ENCODE data around the gene PDGFRB. TPM values are rescaled to one million over a fixed set of nuclear protein-coding genes. Genes with fewer than 3 reads are reported as not detected.

Gene PDGFRB
- polyA plus RNA-seq, 2 of the 4 experiments (the other 2 are of a cell fraction), result 0.22 TPM

DNA sequence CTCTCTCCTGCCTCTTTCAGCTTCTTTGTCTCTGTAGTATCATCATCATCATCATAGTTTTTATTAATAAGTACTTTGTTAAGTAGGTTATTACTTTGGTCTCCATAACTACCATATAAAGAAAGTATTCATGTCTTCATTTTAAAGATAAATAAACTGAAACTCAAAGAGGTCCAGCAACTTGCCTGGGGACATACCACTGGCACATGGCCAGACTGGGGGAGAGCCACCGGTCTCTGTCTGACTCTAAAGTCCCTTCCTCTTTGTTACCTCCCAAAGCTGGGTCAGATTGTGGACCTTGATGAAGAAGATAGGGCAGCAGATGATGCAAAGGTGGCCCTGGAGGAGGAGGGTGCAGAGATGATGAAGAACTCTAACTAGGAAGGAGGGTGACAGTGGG is 19.4 kb upstream of the PDGFRB start:
- H3K27ac ChIP-seq, result no peak overlapping the region
- 83% methylated on average over 1 of the region's 1 CpG for whole genome bisulfite sequencing (ENCODE audit: missing lambda C conversion rate)
- H3K9me3 ChIP-seq, result no peaks in the 10 kb centered on the region
- DNase-seq (ENCODE audit: low read depth in 1 of 2, low spot score in 1 of 2), result no peak
- no peak for ATAC-seq
- H3K4me2 ChIP-seq, result no peak overlapping the region
- POLR2A ChIA-PET, result no interaction called here
- FAIRE-seq, result no peak
- no peak for TF ChIP-seq ZSCAN20 (CRISPR knock-in tag; IDR thresholded peaks at IDR 0.05)
- no peak for TF ChIP-seq CBX8 (IDR thresholded peaks at IDR 0.05)
- TF ChIP-seq SMC3 (IDR thresholded peaks at IDR 0.05), result no peak
- TF ChIP-seq ZNF302 (CRISPR knock-in tag; IDR thresholded peaks at IDR 0.05), result no peak
- TF ChIP-seq MAZ (IDR thresholded peaks at IDR 0.05; ENCODE audit: borderline replicate concordance, low read depth, low read length), result no peak
- no peak for TF ChIP-seq FOSB (CRISPR knock-in tag; IDR thresholded peaks at IDR 0.05)
- TF ChIP-seq RFX5 (IDR thresholded peaks at IDR 0.05), result no peak
- no peak for TF ChIP-seq CBX2 (IDR thresholded peaks at IDR 0.05; ENCODE audit: borderline replicate concordance, low read depth)
- no peak for TF ChIP-seq NPAS2 (CRISPR knock-in tag; IDR thresholded peaks at IDR 0.05; ENCODE audit: borderline replicate concordance)
- TF ChIP-seq HOXB13 (CRISPR knock-in tag; IDR thresholded peaks at IDR 0.05; ENCODE audit: low read depth), result no peak
- TF ChIP-seq RCOR1 (IDR thresholded peaks at IDR 0.05; ENCODE audit: low read depth, low read length), result no peak
- no peak for TF ChIP-seq EP300 (IDR thresholded peaks at IDR 0.05)
- no peak for TF ChIP-seq FOSL2 (IDR thresholded peaks at IDR 0.05)
- no peak for TF ChIP-seq FOSL2 (CRISPR knock-in tag; IDR thresholded peaks at IDR 0.05)
- no peak for TF ChIP-seq JUN (IDR thresholded peaks at IDR 0.05)
- TF ChIP-seq, protein P1, sequence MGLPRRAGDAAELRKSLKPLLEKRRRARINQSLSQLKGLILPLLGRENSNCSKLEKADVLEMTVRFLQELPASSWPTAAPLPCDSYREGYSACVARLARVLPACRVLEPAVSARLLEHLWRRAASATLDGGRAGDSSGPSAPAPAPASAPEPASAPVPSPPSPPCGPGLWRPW (IDR thresholded peaks at IDR 0.05), result no peak
- CTCF ChIA-PET, result interaction anchor here (0.8 to 5.8 kb wide), 15 partner anchors 11 to 341 kb away, joined by 3 to 27 read pairs (median 6); partner anchors contain the start of genes ARSI and SLC6A7
- no peaks in the 10 kb centered on the region for H3K4me1 ChIP-seq
- H3K4me3 ChIP-seq, result no peak overlapping the region

DNA sequence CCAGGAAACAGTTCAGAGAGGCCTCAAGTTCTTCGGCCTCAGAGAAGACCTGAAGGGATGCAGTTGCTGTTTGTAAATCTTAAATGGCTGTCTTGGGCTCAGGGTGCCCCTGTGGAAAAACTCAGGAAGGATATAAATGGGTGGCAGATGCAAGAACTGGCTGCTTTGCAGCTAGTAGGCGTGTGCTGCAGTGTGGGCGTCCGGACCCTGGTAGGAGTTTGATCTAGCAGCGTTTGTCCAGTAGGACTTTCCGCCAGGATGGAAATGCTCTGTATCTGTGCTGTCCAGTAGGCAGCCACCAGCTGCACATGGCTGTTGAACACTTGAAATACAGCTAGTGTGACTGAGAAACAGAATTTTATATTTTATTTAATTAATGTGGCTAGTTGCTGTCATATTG is 18.6 kb upstream of the PDGFRB start:
- DNase-seq (ENCODE audit: low read depth in 1 of 2, low spot score in 1 of 2) (no peak), ATAC-seq (no peak), FAIRE-seq (no peak)
- Histone ChIP-seq H3K4me1 (no peaks in the 10 kb centered on the region), H3K4me2 (no peak overlapping the region), H3K9me3 (no peaks in the 10 kb centered on the region), H3K4me3 (no peak overlapping the region), H3K27ac (no peak overlapping the region)
- no peak for TF ChIP-seq ESRRA (IDR thresholded peaks at IDR 0.05; ENCODE audit: borderline replicate concordance, low read length)
- TF ChIP-seq, protein P2, sequence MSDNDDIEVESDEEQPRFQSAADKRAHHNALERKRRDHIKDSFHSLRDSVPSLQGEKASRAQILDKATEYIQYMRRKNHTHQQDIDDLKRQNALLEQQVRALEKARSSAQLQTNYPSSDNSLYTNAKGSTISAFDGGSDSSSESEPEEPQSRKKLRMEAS (IDR thresholded peaks at IDR 0.05), result no peak
- no peak for TF ChIP-seq SREBF2 (IDR thresholded peaks at IDR 0.05)
- TF ChIP-seq HOXB13 (CRISPR knock-in tag; IDR thresholded peaks at IDR 0.05; ENCODE audit: low read depth), result no peak
- no peak for TF ChIP-seq PHF8 (IDR thresholded peaks at IDR 0.05; ENCODE audit: borderline replicate concordance, low read depth)
- TF ChIP-seq POLR2A (IDR thresholded peaks at IDR 0.05; ENCODE audit: low read length), result no peak
- no peak for TF ChIP-seq FOSL2 (IDR thresholded peaks at IDR 0.05)
- TF ChIP-seq FOSL2 (CRISPR knock-in tag; IDR thresholded peaks at IDR 0.05), result no peak
- no peak for TF ChIP-seq GATA3 (IDR thresholded peaks at IDR 0.05; ENCODE audit: borderline replicate concordance)
- TF ChIP-seq CHD2 (IDR thresholded peaks at IDR 0.05; ENCODE audit: low read length, partially characterized antibody), result no peak
- no peak for TF ChIP-seq TP53 (CRISPR knock-in tag; IDR thresholded peaks at IDR 0.05)
- no peak for TF ChIP-seq EP300 (IDR thresholded peaks at IDR 0.05)
- TF ChIP-seq TFCP2L1 (CRISPR knock-in tag; IDR thresholded peaks at IDR 0.05), result no peak
- TF ChIP-seq RARB (CRISPR knock-in tag; IDR thresholded peaks at IDR 0.05), result no peak
- TF ChIP-seq ZFP36 (IDR thresholded peaks at IDR 0.05; ENCODE audit: borderline replicate concordance, partially characterized antibody), result no peak
- TF ChIP-seq HDAC2 (IDR thresholded peaks at IDR 0.05), result no peak
- no peak for TF ChIP-seq RCOR1 (IDR thresholded peaks at IDR 0.05; ENCODE audit: low read depth, low read length)
- CTCF ChIA-PET, result interaction anchor here (0.6 to 5.8 kb wide), 10 partner anchors 12 to 745 kb away, joined by 3 to 27 read pairs (median 6); partner anchors contain the start of gene ARSI
- 87% methylated on average over 6 of the region's 6 CpGs for WGBS (ENCODE audit: missing lambda C conversion rate)
- POLR2A ChIA-PET, result no interaction called here

DNA sequence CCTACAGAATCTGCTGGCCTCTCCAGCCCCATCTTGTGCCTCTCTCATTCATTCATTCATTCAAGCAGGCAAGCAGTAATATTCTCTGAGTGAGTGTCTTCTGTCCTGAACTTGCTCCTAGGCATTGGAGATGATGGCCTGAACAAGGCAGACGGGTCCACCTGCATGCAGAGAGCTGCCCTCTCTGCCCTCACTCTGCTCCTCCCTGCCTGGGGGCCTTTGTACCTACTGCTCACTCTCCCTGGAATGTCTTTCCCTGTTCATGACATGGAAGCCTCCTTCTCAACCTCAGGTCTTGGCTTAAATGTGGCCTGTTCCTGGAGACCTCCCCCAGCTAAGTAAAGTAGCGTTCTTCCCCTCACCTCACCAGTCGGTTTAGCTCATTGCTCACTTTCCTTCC is 17.5 kb upstream of the PDGFRB start:
- FAIRE-seq, result no peak

More for the DNA sequence above, 17.5 kb upstream of the PDGFRB start:
- no peak overlapping the region for H3K27ac ChIP-seq
- ATAC-seq (no peak), DNase-seq (ENCODE audit: low read depth in 1 of 2, low spot score in 1 of 2) (no peak)
- no peak for TF ChIP-seq HDAC2 (IDR thresholded peaks at IDR 0.05)
- TF ChIP-seq NR3C1 (IDR thresholded peaks at IDR 0.05), result no peak
- no peak for TF ChIP-seq SREBF2 (IDR thresholded peaks at IDR 0.05)
- TF ChIP-seq FOSB (CRISPR knock-in tag; IDR thresholded peaks at IDR 0.05), result no peak
- no peak for TF ChIP-seq POLR2A (IDR thresholded peaks at IDR 0.05; ENCODE audit: low read length)
- TF ChIP-seq SMC3 (IDR thresholded peaks at IDR 0.05), result no peak
- TF ChIP-seq, protein P1 (IDR thresholded peaks at IDR 0.05), result no peak
- TF ChIP-seq RNF2 (IDR thresholded peaks at IDR 0.05; ENCODE audit: borderline replicate concordance, low read depth), result no peak
- TF ChIP-seq, protein P3, sequence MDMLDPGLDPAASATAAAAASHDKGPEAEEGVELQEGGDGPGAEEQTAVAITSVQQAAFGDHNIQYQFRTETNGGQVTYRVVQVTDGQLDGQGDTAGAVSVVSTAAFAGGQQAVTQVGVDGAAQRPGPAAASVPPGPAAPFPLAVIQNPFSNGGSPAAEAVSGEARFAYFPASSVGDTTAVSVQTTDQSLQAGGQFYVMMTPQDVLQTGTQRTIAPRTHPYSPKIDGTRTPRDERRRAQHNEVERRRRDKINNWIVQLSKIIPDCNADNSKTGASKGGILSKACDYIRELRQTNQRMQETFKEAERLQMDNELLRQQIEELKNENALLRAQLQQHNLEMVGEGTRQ (IDR thresholded peaks at IDR 0.05), result no peak
- TF ChIP-seq FOSL2 (IDR thresholded peaks at IDR 0.05), result no peak
- TF ChIP-seq FOSL2 (CRISPR knock-in tag; IDR thresholded peaks at IDR 0.05), result no peak
- no peak for TF ChIP-seq EHF (CRISPR knock-in tag; IDR thresholded peaks at IDR 0.05)
- ChIA-PET CTCF (interaction anchor here (0.9 to 5.8 kb wide), 6 partner anchors 11 to 339 kb away, joined by 3 to 27 read pairs (median 5); no protein-coding TSS in a partner anchor), POLR2A (no interaction called here)
- H3K4me3 ChIP-seq, result no peak overlapping the region
- H3K4me2 ChIP-seq, result no peak overlapping the region
- H3K4me1 ChIP-seq, result no peaks in the 10 kb centered on the region
- WGBS (ENCODE audit: missing lambda C conversion rate), result 79% methylated on average over 3 of the region's 3 CpGs
- H3K9me3 ChIP-seq, result no peaks in the 10 kb centered on the region

Data from A549 (cell line).